Mesodermal cell (in vitro differentiated cells): ENCODE measurements around the gene FNDC10.
A peak's percentile ranks its signal among the peaks of the same experiment; 100 is the strongest.

ENCODE experiments used
- H3K27ac ChIP-seq: 2 replicates; pipeline ENCODE4 v1.7.0; 2013; ENCODE audit warnings: mild to moderate bottlenecking, low read depth, low read length, moderate library complexity; ENCODE audit not compliant: severe bottlenecking
- H3K36me3 ChIP-seq: 2 replicates; pipeline ENCODE4 v1.7.1; 2013; ENCODE audit warnings: mild to moderate bottlenecking, low read length, moderate library complexity; ENCODE audit not compliant: control insufficient read depth, insufficient read depth
- H3K4me1 ChIP-seq: one replicate; pipeline ENCODE4 v1.7.1; 2013; ENCODE audit warnings: mild to moderate bottlenecking, low read length; ENCODE audit not compliant: insufficient read depth, control insufficient read depth, poor library complexity, severe bottlenecking
- H3K4me3 ChIP-seq: 2 replicates; pipeline ENCODE4 v1.7.0; 2013; ENCODE audit warnings: low read length, control low read depth, mild to moderate bottlenecking; ENCODE audit not compliant: insufficient read depth, poor library complexity, severe bottlenecking; ENCODE audit errors: extremely low read depth
- H3K9me3 ChIP-seq: 2 replicates; pipeline ENCODE4 v1.7.1; 2013; ENCODE audit warnings: mild to moderate bottlenecking, low read length, moderate library complexity; ENCODE audit not compliant: control insufficient read depth
- WGBS, 2 experiments: methylation state at CpG; one replicate each; pipeline ENCODE4 v1.1.5; 2013; ENCODE audit warnings: missing lambda C conversion rate in 2 of 2; ENCODE audit not compliant: insufficient coverage in 2 of 2; 5-methylcytosine and 5-hydroxymethylcytosine counted together

FNDC10 gene

GRCh38 chr1:1620433-1621139 lies 20.7 kb upstream of the FNDC10 start:
- Histone ChIP-seq H3K36me3 (peaks cover 33% of the 10 kb centered on the region), H3K4me3 (no peak overlapping the region), H3K27ac (no peak overlapping the region), H3K9me3 (no peaks in the 10 kb centered on the region), H3K4me1 (peaks cover 5% of the 10 kb centered on the region)
- 95% methylated on average over 9 to 15 of the region's 16 CpGs for WGBS, 2 experiments

- no peaks in the 10 kb centered on the region for H3K9me3 ChIP-seq
- WGBS, 2 experiments, result 83 to 87% methylated on average over 10 to 14 of the region's 14 CpGs
- peaks cover 29% of the 10 kb centered on the region for H3K36me3 ChIP-seq
- peaks cover 5% of the 10 kb centered on the region for H3K4me1 ChIP-seq
- no peak overlapping the region for H3K4me3 ChIP-seq
- H3K27ac ChIP-seq, result no peak overlapping the region
These were observed 20.0 kb upstream of the FNDC10 start for GRCh38 chr1:1619917-1620361.

- 85 to 88% methylated on average over 6 to 7 of the region's 9 CpGs for WGBS, 2 experiments
- Histone ChIP-seq H3K9me3 (no peaks in the 10 kb centered on the region), H3K27ac (no peak overlapping the region), H3K4me3 (no peak overlapping the region), H3K36me3 (peaks cover 24% of the 10 kb centered on the region), H3K4me1 (peaks cover 12% of the 10 kb centered on the region)
These were observed 18.6 kb upstream of the FNDC10 start for GRCh38 chr1:1618396-1619068.

GRCh38 chr1:1617925-1618324 lies 18.0 kb upstream of the FNDC10 start:
- Histone ChIP-seq H3K4me3 (no peak overlapping the region), H3K4me1 (peaks cover 13% of the 10 kb centered on the region), H3K9me3 (no peaks in the 10 kb centered on the region), H3K36me3 (peaks cover 24% of the 10 kb centered on the region), H3K27ac (no peak overlapping the region)
- 95 to 97% methylated on average over 5 to 6 of the region's 6 CpGs for WGBS, 2 experiments

GRCh38 chr1:1617516-1617915 lies 17.6 kb upstream of the FNDC10 start:
- H3K4me3 ChIP-seq, result no peak overlapping the region
- WGBS, 2 experiments, result 92 to 100% methylated on average over 9 of the region's 11 CpGs

GRCh38 chr1:1616838-1617237 lies 16.9 kb upstream of the FNDC10 start:
- Histone ChIP-seq H3K4me1 (peaks cover 13% of the 10 kb centered on the region), H3K9me3 (no peaks in the 10 kb centered on the region), H3K4me3 (peak overlapping the region; percentile 79), H3K27ac (no peak overlapping the region), H3K36me3 (peaks cover 24% of the 10 kb centered on the region)
- WGBS, 2 experiments, result 84 to 87% methylated on average over 16 to 18 of the region's 19 CpGs

More at GRCh38 chr1:1617516-1617915, 17.6 kb upstream of the FNDC10 start:
- no peaks in the 10 kb centered on the region for H3K9me3 ChIP-seq
- H3K36me3 ChIP-seq, result peaks cover 24% of the 10 kb centered on the region
- H3K4me1 ChIP-seq, result peaks cover 13% of the 10 kb centered on the region
- H3K27ac ChIP-seq, result no peak overlapping the region

- Histone ChIP-seq H3K36me3 (peaks cover 24% of the 10 kb centered on the region), H3K27ac (peak overlapping the region; percentile 100), H3K4me1 (peaks cover 13% of the 10 kb centered on the region), H3K4me3 (peak overlapping the region; percentile 79), H3K9me3 (no peaks in the 10 kb centered on the region)
- 9 to 11% methylated on average over 73 to 74 of the region's 80 CpGs for WGBS, 2 experiments
These were observed 16.3 kb upstream of the FNDC10 start for GRCh38 chr1:1616045-1616790.

GRCh38 chr1:1615256-1616044 lies 15.5 kb upstream of the FNDC10 start, which contains the start of gene MIB2:
TSS of gene MIB2 (plus strand) at chr1:1615500. CDS start at chr1:1623453, 7,953 bp downstream.
- Histone ChIP-seq H3K36me3 (peaks cover 24% of the 10 kb centered on the region), H3K4me3 (peak within 1 kb of the TSS; percentile 79), H3K9me3 (no peaks in the 10 kb centered on the region), H3K27ac (peak within 1 kb of the TSS; percentile 100), H3K4me1 (peaks cover 15% of the 10 kb centered on the region)
- 0% methylated on average over 95 to 96 of the region's 107 CpGs for WGBS, 2 experiments

GRCh38 chr1:1614954-1615255 lies 15.0 kb upstream of the FNDC10 start:
- Histone ChIP-seq H3K9me3 (no peaks in the 10 kb centered on the region), H3K27ac (peak overlapping the region; percentile 100), H3K4me1 (peaks cover 18% of the 10 kb centered on the region), H3K4me3 (peak overlapping the region; percentile 79), H3K36me3 (peaks cover 24% of the 10 kb centered on the region)
- 0 to 1% methylated on average over 22 to 23 of the region's 23 CpGs for WGBS, 2 experiments
